ES-I3 (cell line): ENCODE measurements around the gene OPHN1.

ENCODE experiments used
- H3K36me3 ChIP-seq: 2 replicates; pipeline ENCODE4 v1.6.1; 2013; ENCODE audit warnings: mild to moderate bottlenecking, low read length, control low read depth, moderate library complexity; ENCODE audit not compliant: insufficient read depth
- H3K4me1 ChIP-seq: 2 replicates; pipeline ENCODE4 v1.6.1; 2013; ENCODE audit warnings: mild to moderate bottlenecking, control low read depth, low read length; ENCODE audit not compliant: insufficient read depth
- H3K9ac ChIP-seq: 2 replicates; pipeline ENCODE4 v1.6.1; 2013; ENCODE audit warnings: low read depth, mild to moderate bottlenecking, low read length, moderate library complexity
- H3K9me3 ChIP-seq: 2 replicates; pipeline ENCODE4 v1.6.1; 2013; ENCODE audit warnings: mild to moderate bottlenecking, low read length, moderate library complexity; ENCODE audit not compliant: control insufficient read depth, insufficient read depth

The OPHN1 gene

DNA sequence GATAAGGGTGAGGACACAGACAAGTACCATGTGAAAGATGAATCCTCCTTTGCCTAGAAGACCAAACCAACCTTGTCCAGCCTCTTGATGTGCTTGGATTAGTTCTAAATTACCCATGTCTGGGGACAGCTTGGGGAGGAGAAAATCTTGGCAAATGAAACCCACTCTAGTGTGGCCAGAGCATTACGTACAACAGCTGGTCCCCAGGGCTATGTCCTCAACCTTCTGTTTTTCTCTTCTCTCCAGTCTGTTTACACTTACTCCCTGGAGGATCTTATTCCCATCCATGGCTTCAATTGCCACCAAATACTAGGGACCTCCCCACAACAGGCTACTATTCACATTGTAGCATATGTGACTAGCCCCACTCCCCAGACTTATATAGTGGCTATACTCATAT, 384.5 kb downstream of the OPHN1 start:
- H3K9ac ChIP-seq, result no peak overlapping the region
- H3K36me3 ChIP-seq, result peaks cover 3% of the 10 kb centered on the region; the same call in 1 of the 2 replicates
- H3K9me3 ChIP-seq, result no peaks in the 10 kb centered on the region
- peaks cover 10% of the 10 kb centered on the region for H3K4me1 ChIP-seq

DNA sequence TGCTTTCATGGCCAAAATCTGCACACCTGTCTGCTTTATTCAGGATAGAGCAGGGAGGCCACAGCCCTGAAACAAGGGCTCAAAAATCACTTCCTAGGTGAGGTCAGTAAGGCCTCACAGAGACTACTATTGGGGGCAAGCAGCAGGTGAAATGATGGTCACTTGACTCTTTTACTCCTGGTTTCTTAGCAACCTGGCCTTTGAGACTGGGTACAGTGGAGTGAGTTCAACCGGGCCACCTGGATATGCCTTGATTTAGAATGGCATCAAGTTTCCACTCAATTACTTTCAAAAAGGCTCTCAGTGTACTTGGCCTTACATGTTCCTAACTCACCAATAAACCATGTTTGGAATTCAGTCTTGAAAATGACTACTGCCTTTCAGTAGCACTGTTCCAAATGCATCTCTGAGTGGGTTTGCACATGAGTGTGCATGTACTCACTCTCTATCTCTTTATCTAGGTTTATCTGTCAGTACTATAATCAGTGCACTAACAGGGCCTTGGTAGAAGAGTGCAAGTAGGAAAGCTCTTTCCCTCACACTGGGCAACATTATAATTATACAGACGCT, 388.2 kb downstream of the OPHN1 start:
- Histone ChIP-seq H3K9me3 (no peaks in the 10 kb centered on the region), H3K4me1 (peaks cover 26% of the 10 kb centered on the region), H3K9ac (no peak overlapping the region), H3K36me3 (peaks cover 3% of the 10 kb centered on the region; the same call in 1 of the 2 replicates)

DNA sequence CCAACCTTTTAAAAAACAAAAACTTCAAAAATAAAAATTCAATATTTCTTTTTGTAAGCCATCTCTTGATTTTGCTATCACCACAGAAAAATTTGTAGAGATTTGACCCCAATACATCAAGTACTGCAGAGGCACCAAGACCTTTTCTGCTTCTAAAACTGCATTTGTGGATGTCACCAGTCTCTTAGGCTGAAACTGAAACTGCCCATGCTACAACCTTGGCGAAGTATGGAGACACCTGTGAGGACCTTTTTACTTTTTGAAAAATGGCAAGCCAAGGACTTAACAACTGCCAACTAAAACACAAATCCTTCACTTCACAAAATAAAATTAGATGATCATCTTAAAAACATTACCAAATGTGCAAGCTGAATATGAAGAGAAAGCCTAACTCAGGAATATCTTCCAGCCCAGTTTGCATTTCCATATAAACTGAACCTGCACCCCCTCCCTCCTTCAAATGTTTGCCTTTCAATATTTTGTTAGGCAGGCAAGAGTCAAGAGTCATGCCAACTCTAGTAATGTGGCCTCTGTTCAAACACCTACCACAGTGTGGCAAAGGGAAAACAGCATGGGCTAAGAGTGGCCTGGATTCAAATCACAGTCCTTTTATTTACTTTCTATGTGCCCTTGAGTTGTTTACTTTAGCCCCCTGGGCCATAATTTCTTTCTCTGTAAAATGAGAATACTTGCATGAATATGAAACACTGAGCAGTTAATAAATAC, 389.4 kb downstream of the OPHN1 start:
- Histone ChIP-seq H3K9me3 (no peaks in the 10 kb centered on the region), H3K36me3 (peaks cover 3% of the 10 kb centered on the region; the same call in 1 of the 2 replicates), H3K9ac (no peak overlapping the region; the same call in 1 of the 2 replicates), H3K4me1 (peaks cover 22% of the 10 kb centered on the region)

DNA sequence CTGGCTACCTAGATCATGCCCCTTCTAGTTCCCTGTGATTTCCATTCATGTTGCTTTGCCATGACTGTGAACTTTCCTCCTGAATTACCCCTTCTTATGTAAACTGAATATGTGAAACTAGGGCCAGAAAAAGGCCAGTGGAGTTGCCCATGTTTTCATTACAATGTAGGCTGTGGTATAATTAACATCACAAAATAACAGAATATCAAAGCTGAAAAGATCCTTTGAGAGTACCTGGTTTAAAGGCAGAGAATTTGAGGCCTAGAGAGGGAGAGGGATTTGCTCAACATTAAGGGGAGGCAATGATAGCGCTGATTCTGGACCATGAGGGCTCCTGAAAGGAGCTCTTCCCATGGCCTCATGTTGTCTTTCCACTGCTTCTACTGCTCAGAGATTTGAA, 392.2 kb downstream of the OPHN1 start:
- Histone ChIP-seq H3K9ac (no peak overlapping the region), H3K9me3 (no peaks in the 10 kb centered on the region), H3K4me1 (peaks cover 22% of the 10 kb centered on the region), H3K36me3 (no peaks in the 10 kb centered on the region)

DNA sequence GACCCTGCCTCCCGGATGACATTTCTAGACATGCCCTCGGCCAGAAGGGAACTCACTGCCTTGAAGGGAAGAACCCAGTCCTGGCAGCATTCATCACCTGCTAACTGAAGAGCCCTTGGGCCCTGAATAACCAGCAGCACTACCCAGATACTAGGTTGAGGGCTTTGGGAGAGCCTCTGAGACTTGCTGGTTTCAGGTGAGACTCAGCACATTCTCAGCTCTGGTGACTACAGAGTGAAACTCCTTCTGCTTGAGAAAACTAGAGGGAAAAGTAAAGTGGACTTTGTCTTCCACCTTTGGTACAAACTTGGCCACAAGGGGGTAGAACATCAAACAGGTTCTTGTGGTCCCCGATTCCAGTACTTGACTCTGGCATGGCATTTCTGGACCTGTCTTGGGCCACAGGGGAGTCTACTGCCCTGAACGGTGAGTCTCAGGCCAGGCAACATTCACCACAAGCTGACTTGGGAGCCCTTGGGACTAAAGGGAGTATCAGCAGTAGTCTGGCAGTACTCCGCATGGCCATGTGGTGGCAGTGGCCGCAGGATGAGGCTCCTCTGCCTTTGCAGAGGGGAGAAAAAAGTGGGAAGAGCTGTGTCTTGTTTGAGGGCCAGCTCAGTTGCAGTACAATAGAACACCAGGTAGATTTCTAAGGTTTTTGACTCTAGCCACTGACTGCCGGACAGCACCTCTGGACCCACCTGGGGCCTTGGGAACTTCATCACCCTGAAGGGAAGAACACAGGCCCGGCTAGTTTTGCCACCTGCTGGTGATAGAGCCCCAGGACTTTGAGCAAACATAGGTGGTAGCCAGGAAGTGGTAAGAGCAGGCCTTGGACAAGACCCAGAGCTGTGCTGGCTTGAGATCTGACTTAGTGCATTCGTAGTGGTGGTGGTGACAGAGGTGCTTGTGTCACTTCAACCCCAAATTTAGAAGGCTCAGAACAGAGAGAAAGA, 414.8 kb downstream of the OPHN1 start:
- no peak overlapping the region for H3K9ac ChIP-seq
- no peaks in the 10 kb centered on the region for H3K36me3 ChIP-seq
- H3K4me1 ChIP-seq, result no peaks in the 10 kb centered on the region
- H3K9me3 ChIP-seq, result no peaks in the 10 kb centered on the region; the same call in 1 of the 2 replicates

DNA sequence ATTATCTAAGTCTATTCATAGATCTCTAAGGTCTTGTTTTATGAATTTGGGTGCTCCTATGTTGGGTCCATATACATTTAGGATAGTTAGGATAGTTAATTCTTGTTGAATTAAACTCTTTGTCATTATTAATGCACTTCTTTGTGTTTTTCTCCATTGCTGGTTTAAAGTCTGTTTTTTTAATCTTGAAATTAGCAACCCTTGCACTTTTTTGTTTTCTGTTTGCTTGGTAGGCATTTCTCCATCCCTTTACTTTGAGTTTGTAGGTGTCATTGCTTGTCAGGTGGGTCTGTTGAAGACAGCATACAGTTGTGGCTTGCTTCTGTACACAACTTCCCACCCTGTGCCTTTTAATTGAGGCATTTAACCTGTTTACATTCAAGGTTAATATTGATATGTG, 434.8 kb downstream of the OPHN1 start:
- H3K4me1 ChIP-seq, result no peaks in the 10 kb centered on the region

More for the DNA sequence above, 434.8 kb downstream of the OPHN1 start:
- no peak overlapping the region for H3K9ac ChIP-seq
- no peaks in the 10 kb centered on the region for H3K36me3 ChIP-seq
- H3K9me3 ChIP-seq, result no peaks in the 10 kb centered on the region; the same call in 1 of the 2 replicates
